ENCODE data around the gene ACADS. TPM values are rescaled to one million over a fixed set of nuclear protein-coding genes. Genes with fewer than 3 reads are reported as not detected.

Gene ACADS
- total RNA-seq, 1 experiment from 2014 or later = 55.0 TPM

GRCh38 chr12:120766566-120766965 lies 40.9 kb downstream of the ACADS start:
- DNase-seq (ENCODE audit: low read depth) = no peak
- in situ Hi-C loops (cut with HindIII; ENCODE audit: low pct_unique_long_range_greater_than_20kb, low sequenced_read_pairs) = no loop called here

GRCh38 chr12:120767071-120768024 lies 41.7 kb downstream of the ACADS start:
- in situ Hi-C loops (cut with HindIII; ENCODE audit: low pct_unique_long_range_greater_than_20kb, low sequenced_read_pairs) = no loop called here
- no peak for DNase-seq (ENCODE audit: low read depth)

DNA sequence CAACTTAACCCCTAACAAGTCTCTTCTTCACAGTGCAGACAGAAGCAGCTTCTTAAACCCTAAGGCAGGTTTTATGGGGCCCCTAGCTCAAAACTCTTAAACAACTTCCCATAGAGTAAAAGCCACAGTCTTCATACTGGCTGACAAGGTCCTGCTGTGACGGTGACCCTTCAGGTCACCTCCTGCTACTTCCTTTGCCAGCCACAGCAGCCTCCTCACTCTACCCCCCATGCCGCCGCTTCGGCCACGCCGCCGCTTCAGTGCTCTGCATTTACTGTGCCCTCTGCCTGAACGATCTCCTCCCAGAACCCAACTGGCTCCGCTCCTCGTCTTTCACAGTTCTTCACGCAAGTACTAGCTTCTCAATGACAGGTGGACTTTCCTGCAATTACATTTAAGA lies 45.5 kb downstream of the ACADS start:
- no peak for DNase-seq (ENCODE audit: low read depth)
- in situ Hi-C loops (cut with HindIII; ENCODE audit: low pct_unique_long_range_greater_than_20kb, low sequenced_read_pairs) = no loop called here

GRCh38 chr12:120774169-120774916 lies 48.7 kb downstream of the ACADS start:
- in situ Hi-C loops (cut with HindIII; ENCODE audit: low pct_unique_long_range_greater_than_20kb, low sequenced_read_pairs) = no loop called here
- no peak for DNase-seq (ENCODE audit: low read depth)

GRCh38 chr12:120775862-120776552 lies 50.4 kb downstream of the ACADS start:
- no peak for DNase-seq (ENCODE audit: low read depth)
- in situ Hi-C loops (cut with HindIII; ENCODE audit: low pct_unique_long_range_greater_than_20kb, low sequenced_read_pairs) = no loop called here

DNA sequence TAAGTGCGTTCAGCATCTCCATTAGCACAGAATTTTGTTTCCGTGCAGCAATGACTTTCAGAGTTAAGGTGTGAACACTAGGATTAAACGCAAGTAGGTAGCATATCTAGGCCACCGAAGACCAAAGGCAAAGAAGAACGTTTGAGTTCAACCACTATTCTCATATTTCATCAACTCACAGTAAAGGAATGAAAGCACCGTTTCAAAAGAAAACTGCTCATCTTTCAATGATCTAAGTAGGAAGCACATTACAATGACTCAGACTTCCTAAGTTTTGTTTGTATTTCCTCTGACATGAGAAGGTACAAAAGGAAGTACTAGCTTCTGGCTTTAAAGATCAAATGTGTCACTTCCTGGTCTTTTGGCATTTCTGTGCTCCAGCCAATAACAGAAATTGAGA lies 57.6 kb downstream of the ACADS start:
- DNase-seq (ENCODE audit: low read depth) = no peak
- in situ Hi-C loops (cut with HindIII; ENCODE audit: low pct_unique_long_range_greater_than_20kb, low sequenced_read_pairs) = no loop called here

DNA sequence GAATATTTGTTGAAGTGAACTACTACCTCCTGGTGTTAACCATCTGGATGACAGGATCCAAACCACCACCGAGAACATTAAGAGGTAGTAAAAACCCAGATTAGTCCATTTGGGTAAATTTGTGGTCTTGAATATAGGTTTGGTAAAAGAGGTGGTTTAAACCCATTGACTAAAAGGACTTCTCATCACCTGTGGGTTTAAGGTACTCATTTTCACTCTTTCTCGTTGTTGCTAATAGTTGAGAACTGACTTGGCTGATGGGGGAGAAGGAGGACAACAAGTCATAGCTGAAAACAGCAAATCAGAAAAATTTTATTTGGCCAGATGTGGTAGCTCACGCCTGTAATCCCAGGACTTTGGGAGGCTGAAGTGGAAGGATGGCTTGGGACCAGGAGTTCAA lies 59.2 kb downstream of the ACADS start:
- in situ Hi-C loops (cut with HindIII; ENCODE audit: low pct_unique_long_range_greater_than_20kb, low sequenced_read_pairs) = no loop called here
- DNase-seq (ENCODE audit: low read depth) = no peak

GRCh38 chr12:120787889-120788288 lies 62.3 kb downstream of the ACADS start:
- in situ Hi-C loops (cut with HindIII; ENCODE audit: low pct_unique_long_range_greater_than_20kb, low sequenced_read_pairs) = no loop called here
- DNase-seq (ENCODE audit: low read depth) = no peak

Other genes starting within 250 kb of the ACADS start
- 551 and 600 TPM in 2 replicates for gene DYNLL1, start 229.7 kb upstream of the ACADS start, total RNA-seq (2014; rRNA removed; shearing (Covaris generic); ENCODE audit: low replicate concordance)
- gene COQ5, start 196.7 kb upstream of the ACADS start, total RNA-seq (2014; rRNA removed; shearing (Covaris generic); ENCODE audit: low replicate concordance) = 19.3 and 35.9 TPM in 2 replicates
- 59.8 and 79.9 TPM in 2 replicates for gene RNF10, start 191.5 kb upstream of the ACADS start, total RNA-seq (2014; rRNA removed; shearing (Covaris generic); ENCODE audit: low replicate concordance)
- gene POP5, start 144.4 kb upstream of the ACADS start, total RNA-seq (2014; rRNA removed; shearing (Covaris generic); ENCODE audit: low replicate concordance) = 68.5 and 78.9 TPM in 2 replicates
- not detected in 2 replicates for gene CABP1, start 85.2 kb upstream of the ACADS start, total RNA-seq (2014; rRNA removed; shearing (Covaris generic); ENCODE audit: low replicate concordance)
- gene MLEC, start 38.7 kb upstream of the ACADS start, total RNA-seq (2014; rRNA removed; shearing (Covaris generic); ENCODE audit: low replicate concordance) = 73.7 and 80.6 TPM in 2 replicates
- gene UNC119B, start 15.4 kb upstream of the ACADS start, total RNA-seq (2014; rRNA removed; shearing (Covaris generic); ENCODE audit: low replicate concordance) = 41.8 and 46.2 TPM in 2 replicates
- gene SPPL3, start 178.5 kb downstream of the ACADS start, total RNA-seq (2014; rRNA removed; shearing (Covaris generic); ENCODE audit: low replicate concordance) = 7.4 and 13.2 TPM in 2 replicates